ENCODE data around the gene KCNK10. TPM values are rescaled to one million over a fixed set of nuclear protein-coding genes. Genes with fewer than 3 reads are reported as not detected.

KCNK10 gene
- polyA plus RNA-seq, 2 of the 4 experiments (the other 2 are of a cell fraction) = not detected

DNA sequence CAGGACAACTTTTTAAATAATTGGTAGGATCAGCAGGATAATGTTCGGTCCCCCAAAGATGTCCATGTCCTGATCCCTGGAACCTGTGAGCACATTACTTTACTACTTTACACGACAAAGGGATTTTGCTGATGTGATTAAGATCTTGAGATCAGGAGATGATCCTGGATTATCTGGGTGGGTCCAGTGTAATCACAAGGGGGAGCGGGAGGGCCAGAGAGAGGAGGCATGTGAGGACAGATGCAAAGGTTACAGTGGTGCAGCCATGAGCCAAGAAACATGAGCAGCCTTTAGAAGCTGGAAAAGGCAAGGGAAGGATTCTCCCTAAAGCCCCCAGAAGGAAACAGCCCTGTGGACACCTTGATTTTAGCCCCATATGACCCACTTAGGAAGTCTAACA is 33.1 kb downstream of the KCNK10 start:
- no peak for ATAC-seq
- POLR2A ChIA-PET = no interaction called here

DNA sequence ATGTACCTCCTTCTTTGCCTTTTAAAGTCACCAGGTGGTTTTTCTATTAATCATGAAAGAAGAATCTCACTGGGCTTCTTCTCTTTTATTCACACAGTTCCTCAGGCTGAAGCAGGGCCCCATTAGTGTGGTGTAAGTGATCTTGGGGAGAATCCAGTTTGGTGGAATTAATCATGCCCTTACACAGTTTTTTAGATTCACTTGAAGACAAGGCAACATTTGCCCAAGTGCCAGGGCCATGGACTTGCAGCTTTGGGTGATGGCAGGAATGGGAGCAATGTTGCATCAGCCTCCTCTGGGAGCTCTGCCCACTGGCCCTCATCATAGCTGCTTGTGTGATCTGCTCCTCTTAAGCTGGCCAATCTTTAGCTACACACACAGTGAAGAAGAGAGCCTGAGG is 33.8 kb downstream of the KCNK10 start:
- TF ChIP-seq, protein P1, sequence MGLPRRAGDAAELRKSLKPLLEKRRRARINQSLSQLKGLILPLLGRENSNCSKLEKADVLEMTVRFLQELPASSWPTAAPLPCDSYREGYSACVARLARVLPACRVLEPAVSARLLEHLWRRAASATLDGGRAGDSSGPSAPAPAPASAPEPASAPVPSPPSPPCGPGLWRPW (IDR thresholded peaks at IDR 0.05) = no peak
- TF ChIP-seq, protein P2, sequence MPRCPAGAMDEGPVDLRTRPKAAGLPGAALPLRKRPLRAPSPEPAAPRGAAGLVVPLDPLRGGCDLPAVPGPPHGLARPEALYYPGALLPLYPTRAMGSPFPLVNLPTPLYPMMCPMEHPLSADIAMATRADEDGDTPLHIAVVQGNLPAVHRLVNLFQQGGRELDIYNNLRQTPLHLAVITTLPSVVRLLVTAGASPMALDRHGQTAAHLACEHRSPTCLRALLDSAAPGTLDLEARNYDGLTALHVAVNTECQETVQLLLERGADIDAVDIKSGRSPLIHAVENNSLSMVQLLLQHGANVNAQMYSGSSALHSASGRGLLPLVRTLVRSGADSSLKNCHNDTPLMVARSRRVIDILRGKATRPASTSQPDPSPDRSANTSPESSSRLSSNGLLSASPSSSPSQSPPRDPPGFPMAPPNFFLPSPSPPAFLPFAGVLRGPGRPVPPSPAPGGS (IDR thresholded peaks at IDR 0.05) = no peak
- TF ChIP-seq HOXB5 (CRISPR knock-in tag; IDR thresholded peaks at IDR 0.05) (no peak), CHD2 (IDR thresholded peaks at IDR 0.05; ENCODE audit: low read length, partially characterized antibody) (no peak), RFX5 (IDR thresholded peaks at IDR 0.05) (no peak), JUNB (IDR thresholded peaks at IDR 0.05) (no peak), ATOH8 (CRISPR knock-in tag; IDR thresholded peaks at IDR 0.05; ENCODE audit: low read depth) (no peak)
- TF ChIP-seq, protein P3, sequence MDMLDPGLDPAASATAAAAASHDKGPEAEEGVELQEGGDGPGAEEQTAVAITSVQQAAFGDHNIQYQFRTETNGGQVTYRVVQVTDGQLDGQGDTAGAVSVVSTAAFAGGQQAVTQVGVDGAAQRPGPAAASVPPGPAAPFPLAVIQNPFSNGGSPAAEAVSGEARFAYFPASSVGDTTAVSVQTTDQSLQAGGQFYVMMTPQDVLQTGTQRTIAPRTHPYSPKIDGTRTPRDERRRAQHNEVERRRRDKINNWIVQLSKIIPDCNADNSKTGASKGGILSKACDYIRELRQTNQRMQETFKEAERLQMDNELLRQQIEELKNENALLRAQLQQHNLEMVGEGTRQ (IDR thresholded peaks at IDR 0.05) = no peak
- H3K27ac ChIP-seq = no peak overlapping the region
- FAIRE-seq = no peak
- no peak for ATAC-seq
- H3K4me3 ChIP-seq = no peak overlapping the region
- no peak overlapping the region for H3K4me2 ChIP-seq
- POLR2A ChIA-PET = no interaction called here
- no peak for DNase-seq (ENCODE audit: low read depth in 1 of 2, low spot score in 1 of 2)
- CTCF ChIA-PET = no interaction called here
- no peaks in the 10 kb centered on the region for H3K9me3 ChIP-seq
- no peaks in the 10 kb centered on the region for H3K4me1 ChIP-seq

More for the DNA sequence above, 33.1 kb downstream of the KCNK10 start:
- DNase-seq (ENCODE audit: low read depth in 1 of 2, low spot score in 1 of 2) = no peak
- no peaks in the 10 kb centered on the region for H3K9me3 ChIP-seq
- CTCF ChIA-PET = interaction anchor here (1.6 kb wide), 1 partner anchor 90 kb away, joined by 5 read pairs; no protein-coding TSS in a partner anchor
- H3K27ac ChIP-seq = no peak overlapping the region
- H3K4me3 ChIP-seq = no peak overlapping the region
- no peak for FAIRE-seq
- TF ChIP-seq HOXB5 (CRISPR knock-in tag; IDR thresholded peaks at IDR 0.05) (no peak), SMC3 (IDR thresholded peaks at IDR 0.05) (no peak), CHD2 (IDR thresholded peaks at IDR 0.05; ENCODE audit: low read length, partially characterized antibody) (no peak), KDM5A (IDR thresholded peaks at IDR 0.05) (no peak), PBX3 (IDR thresholded peaks at IDR 0.05) (no peak), FOXS1 (CRISPR knock-in tag; IDR thresholded peaks at IDR 0.05) (no peak), CEBPB (IDR thresholded peaks at IDR 0.05) (no peak), HOXA7 (CRISPR knock-in tag; IDR thresholded peaks at IDR 0.05) (no peak)
- H3K4me2 ChIP-seq = no peak overlapping the region
- H3K4me1 ChIP-seq = no peaks in the 10 kb centered on the region
- WGBS (ENCODE audit: missing lambda C conversion rate) = 12% methylated on average over 3 of the region's 3 CpGs

- DNase-seq (ENCODE audit: low read depth in 1 of 2, low spot score in 1 of 2) (no peak), FAIRE-seq (no peak), ATAC-seq (no peak)
- Histone ChIP-seq H3K4me1 (no peaks in the 10 kb centered on the region), H3K9me3 (no peaks in the 10 kb centered on the region), H3K4me2 (no peak overlapping the region), H3K4me3 (no peak overlapping the region), H3K27ac (no peak overlapping the region)
- POLR2A ChIA-PET = no interaction called here
- TF ChIP-seq RFX5 (IDR thresholded peaks at IDR 0.05) (no peak), MYC (IDR thresholded peaks at IDR 0.05; ENCODE audit: borderline replicate concordance, low read length) (no peak), JUNB (IDR thresholded peaks at IDR 0.05) (no peak), TFCP2L1 (CRISPR knock-in tag; IDR thresholded peaks at IDR 0.05) (no peak), EP300 (IDR thresholded peaks at IDR 0.05) (no peak), ZC3H11A (IDR thresholded peaks at IDR 0.05) (no peak), HOXB5 (CRISPR knock-in tag; IDR thresholded peaks at IDR 0.05) (no peak), ATOH8 (CRISPR knock-in tag; IDR thresholded peaks at IDR 0.05; ENCODE audit: low read depth) (no peak), GATA3 (IDR thresholded peaks at IDR 0.05; ENCODE audit: borderline replicate concordance) (no peak), ESRRA (IDR thresholded peaks at IDR 0.05; ENCODE audit: borderline replicate concordance, low read length) (no peak), CBX2 (IDR thresholded peaks at IDR 0.05; ENCODE audit: borderline replicate concordance, low read depth) (no peak), RARB (CRISPR knock-in tag; IDR thresholded peaks at IDR 0.05) (no peak)
- TF ChIP-seq, protein P4, sequence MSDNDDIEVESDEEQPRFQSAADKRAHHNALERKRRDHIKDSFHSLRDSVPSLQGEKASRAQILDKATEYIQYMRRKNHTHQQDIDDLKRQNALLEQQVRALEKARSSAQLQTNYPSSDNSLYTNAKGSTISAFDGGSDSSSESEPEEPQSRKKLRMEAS (IDR thresholded peaks at IDR 0.05) = no peak
- CTCF ChIA-PET = no interaction called here
- 0% methylated on average over 1 of the region's 1 CpG for WGBS (ENCODE audit: missing lambda C conversion rate)
These were observed 36.8 kb downstream of the KCNK10 start for GRCh38 chr14:88286309-88286708.
